Measurements from ENCODE around the gene CYP1A2. TPM values are rescaled to one million over a fixed set of nuclear protein-coding genes. Genes with fewer than 3 reads are reported as not detected.

Gene CYP1A2
- total and polyA plus RNA-seq, 9 of the 15 experiments (the other 6 are each of a cell fraction or from before 2014, with no cell fraction given): not detected

- FAIRE-seq (no peak), ATAC-seq (no peak), DNase-seq (ENCODE audit: extremely low read depth in 1 of 4, low spot score in 3 of 4) (no peak)
- intact Hi-C loops (cut with micrococcal nuclease): no loop called here
- no peaks in the 10 kb centered on the region for H3K4me1 ChIP-seq (replicated peaks in 1 of 2; ENCODE audit: control insufficient read depth in 2 of 2, insufficient read depth in 2 of 2, low read length in 2 of 2)
- BruUV-seq (replicated peaks): no TSS peak
- no peak overlapping the region for H2AFZ ChIP-seq (ENCODE audit: low read depth, low read length)
- in situ Hi-C loops (cut with MboI): no loop called here
- H3K79me2 ChIP-seq (ENCODE audit: control insufficient read depth, insufficient read depth, low read length): no peaks in the 10 kb centered on the region
- no peaks in the 10 kb centered on the region for H3K9me1 ChIP-seq (ENCODE audit: control insufficient read depth, insufficient read depth, low read length)
- no peak overlapping the region for H3K27ac ChIP-seq (ENCODE audit: extremely low read depth, low read depth, low read length)
- H4K20me1 ChIP-seq (replicated peaks; ENCODE audit: control insufficient read depth, insufficient read depth, low read length): no peaks in the 10 kb centered on the region
- H3K36me3 ChIP-seq (ENCODE audit: control insufficient read depth, insufficient read depth, low read length): no peaks in the 10 kb centered on the region
- H3K9me3 ChIP-seq (replicated peaks; ENCODE audit: control insufficient read depth, insufficient read depth, low read depth, low read length): no peaks in the 10 kb centered on the region
- CTCF ChIA-PET (ENCODE audit: low intra/inter-chr PET ratio): no interaction called here
- POLR2A ChIA-PET: interaction anchor here (0.5 to 0.9 kb wide), 2 partner anchors 12 to 117 kb away, joined by 3 to 4 read pairs; partner anchors contain the start of gene CLK3
- no peak overlapping the region for H3K4me3 ChIP-seq
- 1% methylated on average over 5 of the region's 5 CpGs for WGBS (ENCODE audit: insufficient coverage, low coverage, missing lambda C conversion rate)
- TF ChIP-seq ZNF311 (CRISPR knock-in tag; IDR thresholded peaks at IDR 0.05) (no peak), ZNF584 (CRISPR knock-in tag; IDR thresholded peaks at IDR 0.05; ENCODE audit: low read depth) (no peak), ZBTB26 (CRISPR knock-in tag; IDR thresholded peaks at IDR 0.05) (no peak), ZNF41 (CRISPR knock-in tag; conservative IDR thresholded peaks at IDR 0.05) (no peak), NR4A1 (CRISPR knock-in tag; IDR thresholded peaks at IDR 0.05) (no peak), NR4A1 (tag; IDR thresholded peaks at IDR 0.05) (no peak), ZBTB17 (CRISPR knock-in tag; IDR thresholded peaks at IDR 0.05) (no peak)
- no peak overlapping the region for H3K9ac ChIP-seq (ENCODE audit: insufficient read depth in 1 of 2, low read depth in 2 of 2, low read length in 2 of 2)
- H3K4me2 ChIP-seq (ENCODE audit: insufficient read depth, low read length): no peak overlapping the region
- peaks cover 45 to 53% of the 10 kb centered on the region in 2 experiments for H3K27me3 ChIP-seq (ENCODE audit: control insufficient read depth in 2 of 2, insufficient read depth in 2 of 2, low read length in 2 of 2)
Observed at GRCh38 chr15:74732846-74733245, 15.8 kb upstream of the CYP1A2 start.

Measured in K562 (cell line).